K562 (cell line): Measurements from ENCODE around the gene IMPDH2. TPM values are rescaled to one million over a fixed set of nuclear protein-coding genes. Genes with fewer than 3 reads are reported as not detected.
A peak's percentile ranks its signal among the peaks of the same experiment; 100 is the strongest.

ENCODE experiments used
- BMI1 ChIP-seq: fragments of 150-350 bp; IDR thresholded peaks from 2 replicates; pipeline ENCODE4 v1.6.1; 2014; ENCODE audit warnings: low read length
- FOXM1 ChIP-seq, 2 experiments: fragments of 450-650 bp in 1 of 2; sonication (generic) in 1 of 2; formaldehyde crosslinking in 1 of 2; IDR thresholded peaks; 2 replicates each; pipeline versions ENCODE4 v1.6.1 to v1.9.0; 2017 to 2022; ENCODE audit warnings: low read depth in 2 of 2, mild to moderate bottlenecking in 2 of 2, missing genetic modification reagents in 1 of 2, moderate library complexity in 1 of 2
- NR2C2 ChIP-seq, 2 experiments: fragments of 200-800 bp in 1 of 2; sonication (Bioruptor generic) in 1 of 2; sonication (generic) in 1 of 2; formaldehyde crosslinking in 1 of 2; IDR thresholded peaks; 2 replicates each; pipeline versions ENCODE4 v1.6.1 to v1.8.0; 2016 to 2022; ENCODE audit warnings: mild to moderate bottlenecking in 1 of 2, missing compliant biosample characterization in 1 of 2, missing genetic modification characterization in 1 of 2, missing genetic modification reagents in 1 of 2
- POLR2AphosphoS2 ChIP-seq: IDR thresholded peaks from 2 replicates; pipeline ENCODE4 v1.6.1; 2012; ENCODE audit warnings: low read length, improper control_type of control experiment
- RAD51 ChIP-seq: fragments of 450-650 bp; IDR thresholded peaks from 2 replicates; pipeline ENCODE4 v1.7.1; 2016; ENCODE audit warnings: low read depth, mild to moderate bottlenecking, borderline replicate concordance
- SMC3 ChIP-seq: conservative IDR thresholded peaks from 2 replicates; pipeline ENCODE4 v1.6.1; 2011; ENCODE audit warnings: low read depth, low read length, improper control_type of control experiment; ENCODE audit not compliant: insufficient read depth
- TCF7 ChIP-seq: sonication (generic); IDR thresholded peaks from 2 replicates; pipeline ENCODE4 v1.6.1; 2016; ENCODE audit warnings: antibody characterized with exemption, borderline replicate concordance
- TEAD1 ChIP-seq, 2 experiments: fragments of 450-650 bp in 1 of 2; sonication (generic) in 1 of 2; formaldehyde crosslinking; IDR thresholded peaks; 2 replicates each; pipeline versions ENCODE4 v1.4.0 to v1.8.0; 2020 to 2022; ENCODE audit warnings: mild to moderate bottlenecking in 2 of 2, missing genetic modification reagents in 1 of 2
- polyA plus RNA-seq, 8 experiments: library from polyadenylated mRNA; depleted of rRNA in 4 of 8; stranded (reverse) in 5 of 8; unstranded in 3 of 8; fragments of >200 nt; fragmentation: Nextera tagmentation in 2 of 8; fragmentation: Illumina TruSeq in 1 of 8; extraction: Ambion mirVana in 2 of 8; extraction: Trizol in 1 of 8; gene quantifications; 2 replicates each; pipeline versions ENCODE4 v1.2.1 to v1.2.3, GENCODE V29; 2011 to 2014; ENCODE audit warnings: inconsistent platforms in 1 of 8, missing spikeins in 1 of 8
- total RNA-seq, 7 experiments: library from RNA; depleted of rRNA in 6 of 7; stranded (reverse); fragments of >200 nt in 6 of 7; fragmentation: Illumina TruSeq in 2 of 7; extraction: Trizol in 2 of 7; gene quantifications; 2 replicates each; pipeline versions ENCODE4 v1.2.1 to v1.2.3, GENCODE V29; 2011 to 2021; ENCODE audit warnings: low replicate concordance in 1 of 7
- TF ChIP-seq, protein P1 (sequence below): fragments of 250-450 bp; sonication (Bioruptor Pico); IDR thresholded peaks from 2 replicates; pipeline ENCODE4 v1.9.0; 2021; ENCODE audit warnings: mild to moderate bottlenecking, inconsistent platforms
- TF ChIP-seq, protein P2 (sequence below): fragments of 150-350 bp; IDR thresholded peaks from 2 replicates; pipeline ENCODE4 v1.6.1; 2014; ENCODE audit warnings: low read depth, mild to moderate bottlenecking, low read length, borderline replicate concordance

The IMPDH2 gene
- total and polyA plus RNA-seq, 9 of the 15 experiments (the other 6 are each of a cell fraction or from before 2014, with no cell fraction given) = 318 to 507 (median 366) TPM

DNA sequence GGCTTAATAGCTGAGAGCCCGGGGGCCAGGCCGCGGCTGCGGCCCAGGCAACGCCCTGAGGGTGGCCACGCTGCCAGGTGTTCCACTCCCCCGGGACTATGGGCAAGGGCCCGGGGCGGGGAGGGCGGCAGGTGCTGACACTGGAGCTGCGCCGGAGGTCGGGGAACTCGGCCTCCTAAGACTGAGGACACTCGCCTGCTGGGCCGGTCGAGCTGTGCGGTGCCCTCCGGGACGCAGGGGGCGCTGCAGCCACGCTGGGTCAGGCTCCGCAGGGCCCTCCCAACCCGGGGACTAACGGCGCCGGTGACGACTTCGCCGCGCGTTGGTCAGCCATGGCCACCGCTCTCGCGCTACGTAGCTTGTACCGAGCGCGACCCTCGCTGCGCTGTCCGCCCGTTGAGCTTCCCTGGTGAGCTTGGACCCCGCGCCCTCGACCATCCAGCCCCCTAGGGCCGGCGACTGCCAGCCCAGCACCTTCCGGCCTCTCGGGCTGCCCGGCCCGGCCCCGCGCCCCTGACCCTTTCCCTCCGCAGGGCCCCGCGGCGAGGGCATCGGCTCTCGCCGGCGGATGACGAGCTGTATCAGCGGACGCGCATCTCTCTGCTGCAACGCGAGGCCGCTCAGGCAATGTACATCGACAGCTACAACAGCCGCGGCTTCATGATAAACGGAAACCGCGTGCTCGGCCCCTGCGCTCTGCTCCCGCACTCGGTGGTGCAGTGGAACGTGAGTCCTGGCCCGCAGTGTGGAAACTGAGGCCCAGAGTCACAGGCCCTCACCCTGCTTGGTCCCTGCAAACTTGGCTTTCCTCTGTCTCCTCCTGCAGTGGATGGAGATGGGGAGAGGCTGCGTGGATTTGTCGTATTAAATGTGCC is 7.1 kb downstream of the IMPDH2 start, which contains the start of gene NDUFAF3 (continued):
- TF ChIP-seq, protein P1, sequence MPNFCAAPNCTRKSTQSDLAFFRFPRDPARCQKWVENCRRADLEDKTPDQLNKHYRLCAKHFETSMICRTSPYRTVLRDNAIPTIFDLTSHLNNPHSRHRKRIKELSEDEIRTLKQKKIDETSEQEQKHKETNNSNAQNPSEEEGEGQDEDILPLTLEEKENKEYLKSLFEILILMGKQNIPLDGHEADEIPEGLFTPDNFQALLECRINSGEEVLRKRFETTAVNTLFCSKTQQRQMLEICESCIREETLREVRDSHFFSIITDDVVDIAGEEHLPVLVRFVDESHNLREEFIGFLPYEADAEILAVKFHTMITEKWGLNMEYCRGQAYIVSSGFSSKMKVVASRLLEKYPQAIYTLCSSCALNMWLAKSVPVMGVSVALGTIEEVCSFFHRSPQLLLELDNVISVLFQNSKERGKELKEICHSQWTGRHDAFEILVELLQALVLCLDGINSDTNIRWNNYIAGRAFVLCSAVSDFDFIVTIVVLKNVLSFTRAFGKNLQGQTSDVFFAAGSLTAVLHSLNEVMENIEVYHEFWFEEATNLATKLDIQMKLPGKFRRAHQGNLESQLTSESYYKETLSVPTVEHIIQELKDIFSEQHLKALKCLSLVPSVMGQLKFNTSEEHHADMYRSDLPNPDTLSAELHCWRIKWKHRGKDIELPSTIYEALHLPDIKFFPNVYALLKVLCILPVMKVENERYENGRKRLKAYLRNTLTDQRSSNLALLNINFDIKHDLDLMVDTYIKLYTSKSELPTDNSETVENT (CRISPR knock-in tag) = peak; percentile 99
- TF ChIP-seq BMI1 (no peak), SMC3 (no peak; the same call in 1 of the 2 replicates), RAD51 (no peak), TCF7 (peak; percentile 19; the same call in 1 of the 2 replicates), FOXM1 (IDR thresholded peaks at IDR 0.05; ENCODE audit: low read depth) (no peak), FOXM1 (CRISPR knock-in tag; IDR thresholded peaks at IDR 0.05; ENCODE audit: low read depth) (no peak), TEAD1 (CRISPR knock-in tag; IDR thresholded peaks at IDR 0.05) (peak in 1 of 2 experiments; percentile 78; a peak in 2 of 4 replicates), POLR2AphosphoS2 (peak; percentile 6; the same call in 1 of the 2 replicates), NR2C2 (CRISPR knock-in tag; IDR thresholded peaks at IDR 0.05) (no peak), NR2C2 (tag; IDR thresholded peaks at IDR 0.05) (peak; percentile 80)
- TF ChIP-seq, protein P2, sequence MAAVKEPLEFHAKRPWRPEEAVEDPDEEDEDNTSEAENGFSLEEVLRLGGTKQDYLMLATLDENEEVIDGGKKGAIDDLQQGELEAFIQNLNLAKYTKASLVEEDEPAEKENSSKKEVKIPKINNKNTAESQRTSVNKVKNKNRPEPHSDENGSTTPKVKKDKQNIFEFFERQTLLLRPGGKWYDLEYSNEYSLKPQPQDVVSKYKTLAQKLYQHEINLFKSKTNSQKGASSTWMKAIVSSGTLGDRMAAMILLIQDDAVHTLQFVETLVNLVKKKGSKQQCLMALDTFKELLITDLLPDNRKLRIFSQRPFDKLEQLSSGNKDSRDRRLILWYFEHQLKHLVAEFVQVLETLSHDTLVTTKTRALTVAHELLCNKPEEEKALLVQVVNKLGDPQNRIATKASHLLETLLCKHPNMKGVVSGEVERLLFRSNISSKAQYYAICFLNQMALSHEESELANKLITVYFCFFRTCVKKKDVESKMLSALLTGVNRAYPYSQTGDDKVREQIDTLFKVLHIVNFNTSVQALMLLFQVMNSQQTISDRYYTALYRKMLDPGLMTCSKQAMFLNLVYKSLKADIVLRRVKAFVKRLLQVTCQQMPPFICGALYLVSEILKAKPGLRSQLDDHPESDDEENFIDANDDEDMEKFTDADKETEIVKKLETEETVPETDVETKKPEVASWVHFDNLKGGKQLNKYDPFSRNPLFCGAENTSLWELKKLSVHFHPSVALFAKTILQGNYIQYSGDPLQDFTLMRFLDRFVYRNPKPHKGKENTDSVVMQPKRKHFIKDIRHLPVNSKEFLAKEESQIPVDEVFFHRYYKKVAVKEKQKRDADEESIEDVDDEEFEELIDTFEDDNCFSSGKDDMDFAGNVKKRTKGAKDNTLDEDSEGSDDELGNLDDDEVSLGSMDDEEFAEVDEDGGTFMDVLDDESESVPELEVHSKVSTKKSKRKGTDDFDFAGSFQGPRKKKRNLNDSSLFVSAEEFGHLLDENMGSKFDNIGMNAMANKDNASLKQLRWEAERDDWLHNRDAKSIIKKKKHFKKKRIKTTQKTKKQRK = no peak
